HG03460 (cell line): Measurements from ENCODE around the gene MICALL2.

Experiments
- ATAC-seq: cut with Tn5 transposase; IDR thresholded peaks from one replicate; pipeline ENCODE4 v1.9.1; 2021; ENCODE audit not compliant: unreplicated experiment

Gene MICALL2

DNA sequence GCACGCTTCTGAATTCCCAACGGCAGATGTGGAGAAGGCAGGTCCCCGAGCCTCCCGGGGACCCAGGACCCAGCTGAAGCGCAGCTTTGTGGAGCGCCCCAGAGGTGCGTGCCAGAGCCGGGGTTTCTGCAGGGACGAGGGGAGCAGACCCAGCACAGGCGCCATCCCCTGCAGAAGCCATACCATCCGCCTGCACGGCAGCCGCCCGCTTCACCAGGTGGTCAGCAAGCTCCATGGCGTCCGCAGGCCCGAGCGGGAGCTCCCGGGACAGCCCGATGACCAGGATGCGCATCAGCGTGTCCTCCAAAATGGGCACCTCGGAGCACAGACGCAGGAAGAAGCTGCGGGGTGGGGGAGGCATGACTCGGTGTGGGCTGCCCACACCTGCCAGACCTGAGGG is 34.3 kb upstream of the MICALL2 start:
- ATAC-seq, result no peak

DNA sequence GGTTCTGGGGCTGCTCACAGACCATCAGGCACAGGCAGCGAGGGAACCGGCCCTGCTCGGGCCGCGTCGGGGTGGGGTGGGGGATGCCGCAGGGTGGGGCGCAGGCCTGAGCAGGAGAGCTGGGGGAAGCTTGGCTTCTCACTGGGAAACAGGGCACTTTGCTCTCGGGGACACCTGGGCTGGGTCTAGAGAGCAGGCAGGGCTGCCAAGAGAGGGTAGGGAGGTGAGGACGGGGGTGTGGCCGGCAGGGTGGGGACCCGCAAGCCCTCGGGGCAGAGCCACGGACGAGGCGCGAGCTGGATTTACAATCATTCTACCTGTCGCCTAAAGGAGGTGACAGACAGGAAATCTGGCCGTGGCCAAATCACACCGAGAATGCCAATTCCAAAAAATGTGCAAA is 33.9 kb upstream of the MICALL2 start:
- no peak for ATAC-seq

DNA sequence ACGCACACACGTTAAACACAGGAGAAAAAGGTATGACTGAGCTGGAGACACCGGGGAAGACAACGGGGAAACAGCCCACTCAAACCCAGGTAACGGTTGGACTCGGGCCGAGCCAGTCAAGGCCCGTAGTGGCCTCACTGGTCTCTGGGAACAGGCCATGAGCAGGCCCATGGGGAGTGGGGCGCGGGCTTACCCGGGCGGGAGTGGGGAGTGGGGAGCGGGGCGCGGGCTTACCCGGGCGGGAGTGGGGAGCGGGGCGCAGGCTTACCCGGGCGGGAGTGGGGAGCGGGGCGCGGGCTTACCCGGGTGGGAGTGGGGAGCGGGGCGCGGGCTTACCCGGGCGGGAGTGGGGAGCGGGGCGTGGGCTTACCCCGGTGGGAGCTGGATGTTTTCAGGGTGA is 33.4 kb upstream of the MICALL2 start:
- ATAC-seq, result no peak

DNA sequence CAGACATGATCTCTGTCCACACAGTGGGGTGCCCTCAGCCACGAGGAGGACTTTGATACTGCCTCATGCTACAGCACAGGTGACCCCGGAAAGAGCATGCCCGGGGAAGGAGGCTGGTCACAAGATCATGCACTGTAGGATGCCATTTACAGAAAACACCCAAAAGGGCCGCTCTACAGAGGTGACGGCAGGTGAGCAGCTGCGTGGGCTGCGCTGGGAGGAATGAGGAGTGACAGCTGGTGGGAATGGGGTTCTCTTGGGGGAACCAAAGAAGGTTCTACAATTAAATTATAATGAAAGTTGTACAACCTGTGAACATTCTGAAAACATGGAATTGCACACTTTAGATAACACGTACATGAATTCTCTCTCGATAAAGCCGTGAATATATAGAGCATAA is 33.0 kb upstream of the MICALL2 start:
- ATAC-seq, result no peak

- ATAC-seq, result no peak
These were observed 31.6 kb upstream of the MICALL2 start for GRCh38 chr7:1490837-1491236.

DNA sequence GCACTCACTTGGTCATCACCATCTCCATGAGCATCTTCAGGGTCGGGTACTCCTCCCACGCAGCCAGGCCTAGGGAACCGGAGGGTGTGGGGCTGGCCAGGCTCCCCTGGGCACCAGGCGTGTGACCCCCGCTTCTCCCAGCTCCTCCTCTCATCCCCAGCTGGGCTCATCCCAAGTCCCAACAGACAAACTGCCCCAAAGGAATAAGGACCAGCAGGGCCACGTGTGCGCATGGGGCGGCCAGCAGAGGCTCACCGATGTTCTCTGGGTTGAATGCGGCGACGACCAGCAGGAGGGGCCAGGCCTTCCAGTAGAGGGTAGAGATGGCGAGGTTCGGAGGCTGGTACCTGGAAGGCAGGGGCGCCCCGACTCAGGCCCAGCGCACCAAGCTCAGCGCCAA is 30.1 kb upstream of the MICALL2 start:
- ATAC-seq, result no peak

DNA sequence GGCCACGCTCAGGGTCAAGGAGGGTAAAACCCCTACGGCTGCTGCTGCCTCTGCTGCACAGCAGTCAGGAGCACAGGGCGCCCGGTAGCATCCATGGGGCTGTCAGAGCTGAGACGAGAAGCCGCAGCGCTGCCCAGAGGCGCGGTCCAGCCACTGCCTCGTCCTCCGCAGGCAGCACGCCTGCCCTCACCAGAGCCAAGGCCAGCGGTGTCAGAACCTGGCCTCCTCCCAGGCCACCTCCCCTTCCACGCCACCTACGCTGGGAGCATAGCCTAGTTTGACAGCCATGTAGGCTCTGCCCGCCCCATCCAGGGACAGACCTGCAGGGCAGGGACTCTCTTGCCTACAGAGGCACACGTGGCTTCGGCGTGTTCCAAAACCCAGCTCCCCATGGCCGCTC is 28.7 kb upstream of the MICALL2 start:
- ATAC-seq, result no peak

GRCh38 chr7:1487466-1487865 is 28.2 kb upstream of the MICALL2 start:
- no peak for ATAC-seq

DNA sequence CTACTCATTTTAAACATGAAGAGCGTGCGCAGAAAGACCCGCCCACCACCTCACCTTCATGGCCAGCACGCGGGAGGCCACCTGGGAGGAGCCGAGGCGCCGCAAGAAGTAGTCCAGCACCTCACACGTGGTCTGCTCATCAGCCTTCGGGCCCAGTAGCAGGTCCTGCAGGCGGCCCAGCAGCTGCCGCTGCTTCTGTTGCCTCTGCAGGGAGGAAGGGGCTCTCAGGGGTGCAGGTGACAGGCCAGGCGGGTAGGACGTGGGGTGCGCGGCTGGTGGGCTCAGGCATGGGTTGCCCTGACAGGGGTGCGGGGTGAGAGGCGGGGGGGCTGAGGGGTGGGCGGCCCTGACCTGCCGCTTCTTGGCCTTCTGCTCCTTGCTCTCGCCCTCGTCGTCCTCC is 27.3 kb upstream of the MICALL2 start:
- ATAC-seq, result no peak

DNA sequence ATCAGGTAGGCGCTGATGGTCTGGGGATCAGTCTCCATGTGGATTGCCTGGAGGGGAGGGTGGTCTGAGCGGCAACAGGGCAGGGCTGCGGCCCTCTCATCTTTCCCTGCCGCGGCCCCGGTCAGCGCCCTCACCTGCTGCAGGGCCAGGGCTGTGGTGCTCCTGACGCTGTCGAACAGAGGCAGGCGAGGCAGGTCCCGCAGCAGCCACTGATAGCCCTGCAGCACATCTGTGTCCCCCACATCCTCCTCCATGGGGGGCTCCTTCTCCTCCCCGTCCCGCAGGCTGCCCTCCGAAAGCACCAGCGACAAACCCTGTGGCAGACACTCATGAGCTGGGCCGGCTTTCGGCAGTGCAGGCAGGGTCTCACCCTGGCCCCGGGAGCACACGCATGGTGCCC is 25.9 kb upstream of the MICALL2 start:
- ATAC-seq, result no peak

GRCh38 chr7:1484569-1484968 is 25.3 kb upstream of the MICALL2 start:
- no peak for ATAC-seq

- ATAC-seq, result no peak
These were observed 24.6 kb upstream of the MICALL2 start for GRCh38 chr7:1483536-1484505.

DNA sequence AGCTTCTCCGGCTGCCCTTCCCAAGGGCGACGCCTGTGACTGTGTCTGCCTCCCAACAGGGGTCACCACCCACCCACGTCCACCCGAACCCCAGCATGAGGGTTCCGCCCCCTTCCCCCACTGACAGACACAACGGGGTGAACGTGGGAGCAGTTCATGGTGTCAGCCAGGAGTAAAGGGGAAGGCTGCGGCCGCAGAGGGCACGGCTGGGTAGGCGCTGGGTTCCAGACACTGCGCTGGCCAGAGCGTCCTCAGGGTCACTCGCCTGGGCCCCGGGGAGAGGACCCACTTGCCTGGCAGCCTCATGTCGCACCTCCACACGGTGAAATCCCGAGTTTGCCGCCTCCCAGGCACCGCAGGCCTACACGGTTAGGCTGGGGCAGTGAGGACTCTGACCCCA is 23.8 kb upstream of the MICALL2 start:
- ATAC-seq, result no peak

DNA sequence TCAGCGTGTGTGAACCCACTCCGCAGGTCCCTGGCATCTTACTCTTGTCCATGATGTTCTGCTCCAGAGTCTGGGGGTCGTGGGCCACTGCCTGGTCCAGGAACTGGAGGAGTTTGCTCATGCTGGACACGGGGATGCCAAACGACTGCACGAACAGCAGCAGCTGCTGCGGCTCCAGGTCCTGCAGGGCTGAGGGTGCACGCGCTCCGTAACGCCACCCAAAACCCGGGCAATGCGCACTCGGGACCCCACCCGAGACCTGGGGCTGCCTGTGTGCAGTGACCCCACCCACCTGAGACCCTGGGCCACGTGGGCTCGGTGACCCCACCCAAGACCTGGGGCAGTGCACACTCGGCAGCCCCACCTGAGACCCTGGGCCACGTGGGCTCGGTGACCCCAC is 22.0 kb upstream of the MICALL2 start:
- no peak for ATAC-seq

DNA sequence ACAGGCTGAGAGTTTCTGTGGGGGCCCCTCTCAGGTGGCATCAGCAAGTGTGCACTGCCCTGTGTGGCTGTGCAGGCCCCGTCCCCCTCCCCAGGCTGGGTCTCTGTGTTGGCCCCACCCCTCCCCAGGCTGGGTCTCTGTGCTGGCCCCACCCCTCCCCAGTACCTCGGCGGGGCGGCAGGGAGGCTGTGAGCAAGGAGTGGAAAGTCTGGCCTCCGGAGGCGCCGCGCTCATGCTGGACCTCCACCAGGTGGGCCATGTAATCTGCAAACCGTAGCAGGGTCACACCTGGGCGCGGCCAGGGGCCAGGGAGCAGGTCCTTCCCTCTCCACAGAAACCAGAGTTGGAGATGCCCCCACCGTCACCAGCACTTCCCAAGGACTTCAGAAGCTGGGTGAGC is 21.4 kb upstream of the MICALL2 start:
- no peak for ATAC-seq

DNA sequence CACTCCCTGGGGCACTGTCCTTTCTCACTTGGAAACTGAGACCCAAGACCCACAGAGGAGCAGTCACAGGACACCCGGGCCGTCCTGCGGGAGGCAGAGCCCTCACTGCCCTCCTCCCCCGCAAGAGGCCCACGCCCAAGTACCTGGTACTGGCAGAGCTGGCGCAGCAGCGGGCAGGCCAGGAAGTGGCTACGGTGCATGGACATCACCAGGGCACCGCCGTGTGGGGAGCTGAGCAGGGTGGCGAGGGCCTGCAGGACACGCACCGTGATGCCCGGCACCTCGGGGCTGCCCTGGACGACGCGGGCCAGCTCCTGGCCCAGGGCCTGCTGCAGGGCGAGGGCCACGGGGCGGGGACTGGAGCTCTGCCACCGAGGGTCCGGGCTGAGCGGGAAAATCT is 20.0 kb upstream of the MICALL2 start:
- no peak for ATAC-seq

DNA sequence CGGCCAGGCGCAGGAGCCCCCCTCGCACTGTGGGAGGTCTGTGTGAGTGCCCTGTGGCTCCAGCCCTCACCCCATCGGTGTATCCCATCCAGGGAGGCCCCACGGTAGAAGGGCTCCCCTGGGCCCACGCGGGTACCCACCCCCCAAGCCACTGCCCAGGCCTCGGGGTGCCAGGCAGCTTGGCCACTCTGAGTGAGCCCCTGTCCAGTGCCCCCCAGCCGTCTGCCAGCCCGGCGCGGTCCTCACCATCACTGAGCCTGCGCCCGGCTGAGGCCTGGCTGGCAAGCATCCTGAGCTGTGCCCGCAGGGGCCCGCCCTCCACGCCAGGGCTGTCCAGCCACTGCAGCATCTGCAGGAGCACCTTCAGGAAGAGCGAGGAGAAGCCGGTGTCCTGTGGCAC is 19.2 kb upstream of the MICALL2 start:
- ATAC-seq, result no peak

DNA sequence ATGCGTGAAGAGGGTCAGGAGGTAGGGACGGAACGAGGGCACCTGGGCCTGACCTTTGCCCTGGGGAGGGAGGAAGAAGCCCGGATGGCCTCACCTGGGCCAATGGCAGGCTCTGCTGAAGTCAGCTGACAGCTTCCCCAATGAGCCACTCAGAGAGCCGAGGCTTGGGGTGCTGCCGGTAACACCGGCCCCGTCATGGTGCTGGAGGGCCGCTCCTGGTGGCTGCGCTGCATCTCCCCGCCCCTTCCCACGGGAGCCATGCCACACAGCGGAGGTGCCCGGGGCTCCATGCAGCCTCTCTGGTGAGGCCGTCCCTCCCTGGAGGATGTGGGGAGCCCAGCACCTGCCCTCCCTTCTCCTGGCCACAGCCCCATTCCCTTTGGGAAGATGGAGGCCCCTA is 17.6 kb upstream of the MICALL2 start:
- ATAC-seq, result no peak

DNA sequence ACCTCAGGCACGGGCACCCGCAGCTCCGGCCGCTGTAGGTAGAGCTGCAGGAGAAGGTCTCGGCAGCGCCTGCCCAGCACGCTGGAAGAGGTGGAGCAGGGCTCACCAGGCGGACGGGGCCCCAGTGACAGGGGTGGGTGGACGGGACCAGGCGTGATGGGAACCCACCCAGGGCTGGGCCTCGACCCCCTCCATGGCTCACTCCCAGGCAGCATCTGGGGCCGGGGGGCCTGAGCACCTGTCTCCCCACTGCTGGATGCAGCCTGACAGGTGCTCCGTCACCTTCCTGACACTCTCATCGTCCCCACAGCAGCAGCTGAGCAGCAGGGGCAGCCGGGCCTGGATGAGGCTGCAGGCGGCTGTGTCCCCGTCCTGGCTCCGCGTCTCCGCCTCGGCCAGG is 16.7 kb upstream of the MICALL2 start:
- no peak for ATAC-seq

DNA sequence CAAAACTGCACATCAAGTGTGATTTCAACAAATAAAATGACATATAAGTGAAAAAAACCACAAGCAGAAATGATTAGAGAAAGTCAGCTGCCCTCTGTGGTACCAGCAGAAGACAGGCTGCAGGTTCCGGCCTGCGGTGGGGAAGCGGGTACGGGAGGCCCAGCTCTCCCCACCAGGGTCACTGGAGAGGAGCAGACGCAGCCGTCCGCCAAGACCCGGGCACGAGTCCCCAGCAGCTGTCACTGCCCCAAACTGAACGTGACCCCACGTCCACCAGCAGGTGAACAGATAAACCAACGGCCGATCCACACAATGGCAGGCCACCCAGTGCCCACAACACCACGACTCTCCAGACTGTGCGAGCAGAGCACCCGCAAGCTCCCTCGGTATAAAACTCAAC is 16.1 kb upstream of the MICALL2 start:
- no peak for ATAC-seq

DNA sequence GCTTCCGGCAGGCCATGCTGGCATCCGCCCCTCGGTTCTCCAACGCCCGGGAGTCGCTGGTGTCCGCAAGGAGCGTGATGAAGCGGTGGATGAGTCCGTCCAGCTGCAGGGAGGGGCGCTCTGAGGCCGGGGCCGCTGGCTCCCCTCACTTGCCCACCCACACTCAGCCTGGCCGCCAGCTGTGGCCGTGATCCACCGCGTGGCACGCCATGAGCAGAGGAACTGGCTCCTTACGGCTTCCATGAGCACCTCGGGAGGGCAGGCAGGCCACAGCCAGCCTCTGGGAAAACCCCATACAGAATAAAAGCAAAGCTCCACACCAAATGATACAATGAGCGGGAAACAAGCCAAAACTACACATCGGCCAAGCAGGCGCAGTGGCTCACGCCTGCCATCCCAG is 15.5 kb upstream of the MICALL2 start:
- ATAC-seq, result no peak

GRCh38 chr7:1473864-1474512 is 14.7 kb upstream of the MICALL2 start:
- no peak for ATAC-seq

DNA sequence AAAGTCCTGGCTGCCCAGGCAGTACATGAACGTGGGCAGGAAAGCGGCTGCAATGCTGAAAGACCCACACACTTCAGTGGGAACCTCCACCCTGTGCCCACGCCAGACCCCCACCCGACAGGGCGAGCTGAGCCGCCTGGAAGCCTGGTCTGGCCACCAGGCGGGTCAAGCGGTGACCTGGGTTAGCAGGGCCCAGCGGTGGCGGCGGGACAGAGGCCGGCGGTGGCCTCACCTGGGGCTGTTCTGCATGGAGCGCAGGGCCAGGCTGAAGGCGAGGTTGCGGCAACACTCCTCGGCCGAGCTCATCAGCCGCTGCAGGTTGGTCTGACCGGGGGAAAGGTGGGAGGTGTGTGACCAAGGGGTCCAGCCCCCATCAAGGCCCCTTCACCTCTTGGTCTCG is 11.6 kb upstream of the MICALL2 start:
- no peak for ATAC-seq
